GM19035 (cell line): ENCODE measurements around the gene PCP2.

Experiments used
- ATAC-seq: cut with Tn5 transposase; IDR thresholded peaks from one replicate; pipeline ENCODE4 v1.9.1; 2021; ENCODE audit not compliant: unreplicated experiment

PCP2 gene

DNA sequence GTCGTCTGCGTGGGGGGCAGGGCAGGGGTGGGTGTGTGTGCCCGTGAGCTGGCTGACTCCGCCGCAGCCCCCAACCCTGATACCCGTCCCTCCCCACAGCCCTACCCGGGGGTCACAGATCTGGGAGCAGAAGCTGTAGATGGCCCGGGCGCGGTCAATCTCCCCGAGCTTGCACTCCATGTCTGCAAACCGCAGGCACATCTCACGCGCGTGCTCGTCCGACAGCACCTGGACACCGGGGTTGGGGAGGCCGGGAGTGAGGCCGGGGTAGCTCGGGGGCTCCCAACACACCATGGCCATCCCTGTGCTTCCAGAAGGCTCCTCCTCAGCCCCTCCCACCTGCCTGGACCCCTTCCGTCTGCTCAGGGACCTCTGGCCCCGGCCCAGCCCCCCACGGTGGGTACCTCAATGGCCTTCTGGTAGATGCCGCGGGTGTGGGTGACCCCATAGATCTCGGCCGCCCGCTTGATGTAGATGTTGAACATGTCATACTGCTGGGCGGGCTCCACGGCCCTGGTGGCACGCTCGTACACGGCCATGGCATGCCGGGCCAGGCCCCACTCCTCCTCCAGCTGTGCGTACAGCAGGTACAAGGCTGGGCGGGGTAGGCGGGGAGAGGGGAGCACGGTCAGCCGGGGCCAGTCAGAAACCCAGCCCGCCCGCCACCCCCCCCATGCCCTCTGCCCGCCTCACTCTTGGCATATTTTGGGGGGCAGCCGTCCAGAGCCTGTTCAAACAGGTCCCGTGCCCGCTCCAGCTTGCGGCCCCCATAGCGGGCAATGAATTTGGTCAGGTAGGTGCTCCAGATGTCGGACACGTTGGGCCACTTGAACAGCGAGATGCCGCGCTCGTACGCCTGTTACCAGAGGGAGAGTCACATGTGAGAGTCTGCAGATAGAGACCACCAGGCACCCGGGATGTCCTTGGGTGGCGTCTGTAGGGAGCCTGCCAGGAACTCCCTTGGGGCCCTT, 12.8 kb downstream of the PCP2 start:
- no peak for ATAC-seq

GRCh38 chr19:7619671-7620441, 13.7 kb downstream of the PCP2 start:
- no peak for ATAC-seq

DNA sequence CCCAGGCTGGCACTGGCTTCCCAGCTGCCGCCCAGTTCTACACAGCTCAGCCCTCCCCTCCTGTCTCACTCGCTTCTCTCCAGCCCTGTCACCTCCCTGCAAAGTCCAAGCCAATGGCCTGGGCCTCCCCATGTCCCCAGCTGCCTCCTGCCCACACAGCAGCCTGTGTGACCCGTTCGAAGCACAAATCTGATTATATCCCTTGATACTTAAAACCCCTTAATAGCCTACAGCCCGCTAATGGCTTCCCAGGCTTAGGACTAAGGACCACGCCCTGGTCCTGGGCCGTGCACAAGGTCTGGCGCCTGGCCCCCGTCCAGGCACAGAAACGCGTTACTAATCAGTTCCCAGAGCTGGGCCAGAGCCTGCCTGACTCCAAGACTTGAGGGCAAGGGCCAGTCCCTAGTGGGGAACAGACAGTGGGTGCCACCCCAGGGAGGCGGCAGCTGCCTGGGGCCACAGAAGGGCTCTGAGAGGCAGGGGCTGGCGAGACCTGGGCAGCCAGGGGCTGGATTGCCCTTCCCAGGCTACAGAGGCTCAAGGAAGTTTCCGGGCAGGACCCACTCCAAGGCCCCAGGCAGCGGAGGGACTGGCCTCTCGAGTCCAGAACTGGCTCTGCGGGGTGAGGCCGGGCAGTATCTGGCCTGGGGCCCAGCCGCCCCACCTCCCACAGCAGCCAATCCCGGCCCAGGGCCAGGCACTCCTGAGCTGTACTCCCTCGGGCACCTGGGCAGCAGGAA, 14.6 kb downstream of the PCP2 start:
- no peak for ATAC-seq

GRCh38 chr19:7618348-7618747, 15.2 kb downstream of the PCP2 start:
- ATAC-seq = no peak

DNA sequence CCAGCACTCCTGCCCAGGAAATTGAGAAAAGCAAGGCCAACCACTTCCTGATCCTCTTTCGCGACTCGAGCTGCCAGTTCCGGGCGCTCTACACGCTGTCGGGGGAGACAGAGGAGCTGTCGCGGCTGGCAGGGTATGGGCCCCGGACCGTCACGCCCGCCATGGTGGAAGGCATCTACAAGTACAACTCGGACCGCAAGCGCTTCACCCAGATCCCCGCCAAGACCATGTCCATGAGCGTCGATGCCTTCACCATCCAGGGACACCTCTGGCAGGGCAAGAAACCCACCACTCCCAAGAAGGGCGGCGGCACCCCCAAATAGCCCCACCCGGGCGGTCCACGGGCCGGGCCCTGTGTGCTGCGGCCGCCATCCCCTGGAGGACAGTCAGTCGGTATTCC, 15.8 kb downstream of the PCP2 start:
- no peak for ATAC-seq

GRCh38 chr19:7617172-7617571, 16.3 kb downstream of the PCP2 start:
- no peak for ATAC-seq

- ATAC-seq = no peak
Observed at GRCh38 chr19:7614859-7615741, 18.4 kb downstream of the PCP2 start.

GRCh38 chr19:7612282-7613274, 20.9 kb downstream of the PCP2 start:
- ATAC-seq = no peak

DNA sequence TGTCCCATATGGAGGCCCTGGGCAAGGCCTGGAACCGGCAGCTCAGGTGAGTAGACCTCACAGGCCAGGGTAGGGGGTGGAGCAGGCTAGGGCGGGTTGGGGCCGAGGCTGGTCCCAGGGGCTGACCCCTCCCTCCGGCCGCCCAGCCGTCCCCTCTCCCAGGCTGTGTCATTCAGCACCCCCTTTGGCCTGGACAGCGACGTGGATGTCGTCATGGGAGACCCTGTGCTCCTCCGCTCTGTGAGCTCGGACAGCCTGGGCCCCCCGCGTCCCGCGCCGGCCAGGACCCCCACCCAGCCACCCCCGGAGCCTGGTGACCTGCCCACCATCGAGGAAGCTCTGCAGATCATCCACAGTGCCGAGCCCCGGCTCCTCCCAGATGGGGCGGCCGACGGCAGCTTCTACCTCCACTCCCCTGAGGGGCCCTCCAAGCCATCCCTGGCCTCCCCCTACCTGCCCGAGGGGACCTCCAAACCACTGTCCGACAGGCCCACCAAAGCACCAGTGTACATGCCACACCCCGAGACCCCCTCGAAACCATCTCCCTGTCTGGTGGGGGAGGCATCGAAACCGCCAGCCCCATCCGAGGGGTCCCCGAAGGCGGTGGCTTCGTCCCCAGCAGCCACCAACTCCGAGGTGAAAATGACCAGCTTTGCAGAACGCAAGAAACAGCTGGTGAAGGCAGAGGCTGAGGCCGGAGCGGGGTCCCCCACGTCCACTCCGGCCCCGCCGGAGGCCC, 21.8 kb downstream of the PCP2 start:
- no peak for ATAC-seq

GRCh38 chr19:7610491-7611240, 22.9 kb downstream of the PCP2 start:
- ATAC-seq = no peak

GRCh38 chr19:7607874-7608560, 25.5 kb downstream of the PCP2 start:
- ATAC-seq = no peak

DNA sequence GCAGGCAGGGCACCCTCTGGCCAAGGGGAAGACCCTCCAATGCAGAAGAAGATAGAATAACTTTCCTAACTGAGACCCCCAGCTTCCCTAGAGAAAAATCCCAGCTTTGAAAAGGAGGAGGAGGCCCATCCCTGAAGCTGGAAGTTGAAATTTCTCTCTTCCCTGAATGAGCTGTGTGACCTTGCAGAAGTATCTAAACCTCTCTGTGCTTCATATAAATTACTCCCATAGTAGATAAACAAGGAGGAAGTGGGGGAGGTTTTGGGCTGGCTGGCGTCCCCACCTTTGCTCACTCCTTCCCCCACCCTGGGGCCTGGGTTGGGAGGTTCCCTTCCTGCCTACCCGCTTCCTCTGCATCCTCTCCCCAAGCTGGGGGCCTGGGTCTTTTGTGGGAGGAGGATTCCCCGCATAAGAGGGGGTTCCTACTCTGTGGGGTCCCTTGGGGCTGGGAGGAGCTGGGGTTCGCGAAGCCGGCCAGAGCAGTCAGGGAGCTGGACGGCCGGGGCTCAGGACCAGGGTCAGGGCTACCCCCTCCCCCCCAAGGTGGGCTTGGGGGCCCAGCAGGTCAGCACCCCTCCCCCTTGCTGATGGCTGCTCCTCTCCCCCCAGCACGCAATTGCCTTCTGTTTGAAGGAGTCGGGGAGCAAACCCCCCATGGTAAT, 26.2 kb downstream of the PCP2 start:
- no peak for ATAC-seq

DNA sequence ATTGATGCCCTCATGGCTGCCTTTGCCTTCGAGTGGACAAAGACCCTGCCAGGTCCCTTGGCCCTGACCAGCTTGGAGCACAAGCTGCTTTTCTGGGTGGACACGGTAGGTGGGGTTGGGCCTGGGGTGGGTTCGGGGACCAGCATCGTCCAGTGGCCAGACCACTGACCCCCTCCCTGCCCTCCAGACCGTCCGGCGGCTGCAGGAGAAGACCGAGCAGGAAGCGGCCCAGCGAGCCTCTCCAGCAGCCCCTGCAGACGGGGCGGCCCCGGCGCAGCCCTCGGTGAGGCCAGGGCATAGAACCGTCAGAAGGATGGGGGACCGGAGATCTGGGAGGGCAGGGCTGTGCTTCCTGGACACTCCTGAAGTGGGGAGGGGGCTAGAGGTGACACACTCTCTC, 27.2 kb downstream of the PCP2 start:
- no peak for ATAC-seq

GRCh38 chr19:7605490-7606222, 27.9 kb downstream of the PCP2 start:
- ATAC-seq = no peak

- no peak for ATAC-seq
Observed at GRCh38 chr19:7603919-7604318, 29.6 kb downstream of the PCP2 start.

GRCh38 chr19:7602935-7603497, 30.5 kb downstream of the PCP2 start:
- ATAC-seq = no peak
